Uterus (tissue), 4 donors: Measurements from ENCODE around the gene UBE2Q1. TPM values are rescaled to one million over a fixed set of nuclear protein-coding genes. Genes with fewer than 3 reads are reported as not detected.

Experiments
- DNase-seq, 2 donors: peaks; one replicate each; pipeline ENCODE4 v3.0.0-alpha.2; 2019 to 2020
- H3K27ac ChIP-seq, 2 donors: fragments of 200-600 bp; sonication (generic); 1 replicate in 1 of 2; 2 replicates in 1 of 2; pipeline ENCODE4 v1.5.1; 2016 to 2018
- H3K27me3 ChIP-seq, 2 donors: fragments of 200-600 bp; sonication (generic); one replicate each; pipeline ENCODE4 v1.5.1; 2018 to 2019; ENCODE audit warnings: control low read depth in 1 of 2
- H3K36me3 ChIP-seq, 2 donors: fragments of 200-600 bp; sonication (generic); one replicate each; pipeline ENCODE4 v1.5.1; 2019; ENCODE audit warnings: control low read depth in 1 of 2
- H3K4me1 ChIP-seq, 2 donors: fragments of 200-600 bp; sonication (generic); one replicate each; pipeline ENCODE4 v1.5.1; 2018 to 2019; ENCODE audit warnings: control low read depth in 1 of 2
- H3K4me3 ChIP-seq, 2 donors: fragments of 200-600 bp; sonication (generic); 1 replicate in 1 of 2; 2 replicates in 1 of 2; pipeline ENCODE4 v1.5.1; 2018 to 2019; ENCODE audit warnings: mild to moderate bottlenecking in 1 of 2
- H3K9me3 ChIP-seq, 2 donors: fragments of 200-600 bp; sonication (generic); one replicate each; pipeline ENCODE4 v1.5.1; 2019; ENCODE audit warnings: control low read depth in 1 of 2
- CTCF ChIP-seq, 4 experiments: fragments of 200-600 bp in 2 of 4; fragments of 450-650 bp in 2 of 4; sonication (generic) in 2 of 4; IDR thresholded peaks; one replicate each; pipeline ENCODE4 v1.5.1; 2016 to 2019; ENCODE audit warnings: antibody characterized with exemption in 4 of 4, mild to moderate bottlenecking in 2 of 4, moderate library complexity in 1 of 4
- POLR2A ChIP-seq, 2 donors: fragments of 450-650 bp; IDR thresholded peaks; one replicate each; pipeline ENCODE4 v1.6.1; 2016; ENCODE audit warnings: antibody characterized with exemption in 2 of 2, mild to moderate bottlenecking in 1 of 2, moderate library complexity in 1 of 2
- intact Hi-C: fragments of 100-400 bp; cut with DNase I; formaldehyde crosslinking; loops from one replicate; pipeline ENCODE4 v1.15.1; 2023; ENCODE audit warnings: low total_unique reads
- total RNA-seq, 4 donors: library from RNA; depleted of rRNA in 3 of 4; stranded (reverse); fragments of >200 nt in 3 of 4; gene quantifications; one replicate each; pipeline versions ENCODE4 v1.1.0 to v1.2.4, GENCODE V29; 2014 to 2023
- donor health status: DM: yes; HTN: yes; CAD: no.

The UBE2Q1 gene
- total RNA-seq, 4 donors from 2014 or later: 5.4 to 69.7 (median 28.4) TPM

- Histone ChIP-seq H3K27me3 (no peaks in the 10 kb centered on the region), H3K36me3 (no peaks in the 10 kb centered on the region), H3K27ac (no peak overlapping the region), H3K4me1 (no peaks in the 10 kb centered on the region), H3K4me3 (no peak overlapping the region), H3K9me3 (no peaks in the 10 kb centered on the region)
- TF ChIP-seq CTCF (IDR thresholded peaks at IDR 0.05) (no peak), POLR2A (IDR thresholded peaks at IDR 0.05) (no peak)
- intact Hi-C loops: loop anchor here (10.0 kb wide), 1 partner anchor 310 kb away; no protein-coding TSS in a partner anchor
- DNase-seq: no peak
Measured at GRCh38 chr1:154574716-154575115, 16.3 kb upstream of the UBE2Q1 start.

- no peak for DNase-seq
- no peaks in the 10 kb centered on the region for H3K9me3 ChIP-seq
- no peaks in the 10 kb centered on the region for H3K36me3 ChIP-seq
- intact Hi-C loops: loop anchor here (10.0 kb wide), 1 partner anchor 312 kb away; no protein-coding TSS in a partner anchor
- H3K4me3 ChIP-seq: no peak overlapping the region
- peaks cover 0 to 1% of the 10 kb centered on the region in 2 donors for H3K4me1 ChIP-seq
- no peak overlapping the region for H3K27ac ChIP-seq
- H3K27me3 ChIP-seq: no peaks in the 10 kb centered on the region
- TF ChIP-seq POLR2A (IDR thresholded peaks at IDR 0.05): no peak
- TF ChIP-seq CTCF (IDR thresholded peaks at IDR 0.05): no peak
Measured at GRCh38 chr1:154573168-154573510, 14.7 kb upstream of the UBE2Q1 start.

GRCh38 chr1:154572468-154573167 is 14.2 kb upstream of the UBE2Q1 start:
- Histone ChIP-seq H3K4me1 (peaks cover 0 to 6% of the 10 kb centered on the region in 2 donors), H3K27ac (no peak overlapping the region), H3K9me3 (no peaks in the 10 kb centered on the region), H3K4me3 (no peak overlapping the region), H3K36me3 (no peaks in the 10 kb centered on the region), H3K27me3 (no peaks in the 10 kb centered on the region)
- intact Hi-C loops: loop anchor here (10.0 kb wide), 1 partner anchor 312 kb away; no protein-coding TSS in a partner anchor
- TF ChIP-seq CTCF (IDR thresholded peaks at IDR 0.05) (no peak), POLR2A (IDR thresholded peaks at IDR 0.05) (no peak)
- no peak for DNase-seq

GRCh38 chr1:154571964-154572288 is 13.5 kb upstream of the UBE2Q1 start:
- no peak for DNase-seq
- no peak overlapping the region for H3K27ac ChIP-seq
- TF ChIP-seq CTCF (IDR thresholded peaks at IDR 0.05): no peak
- no peak for TF ChIP-seq POLR2A (IDR thresholded peaks at IDR 0.05)
- H3K4me1 ChIP-seq: peaks cover 0 to 8% of the 10 kb centered on the region in 2 donors
- intact Hi-C loops: loop anchor here (10.0 kb wide), 1 partner anchor 313 kb away; no protein-coding TSS in a partner anchor
- no peaks in the 10 kb centered on the region for H3K9me3 ChIP-seq
- H3K36me3 ChIP-seq: no peaks in the 10 kb centered on the region
- no peak overlapping the region for H3K4me3 ChIP-seq
- H3K27me3 ChIP-seq: no peaks in the 10 kb centered on the region

- Histone ChIP-seq H3K36me3 (no peaks in the 10 kb centered on the region), H3K4me1 (peaks cover 0 to 8% of the 10 kb centered on the region in 2 donors), H3K9me3 (no peaks in the 10 kb centered on the region), H3K27ac (no peak overlapping the region), H3K4me3 (no peak overlapping the region), H3K27me3 (no peaks in the 10 kb centered on the region)
- TF ChIP-seq POLR2A (IDR thresholded peaks at IDR 0.05) (no peak), CTCF (IDR thresholded peaks at IDR 0.05) (no peak)
- intact Hi-C loops: loop anchor here (10.0 kb wide), 1 partner anchor 313 kb away; no protein-coding TSS in a partner anchor
- DNase-seq: no peak
Measured at GRCh38 chr1:154571244-154571963, 12.9 kb upstream of the UBE2Q1 start.
